ENCODE measurements around the gene AKIP1. TPM values are rescaled to one million over a fixed set of nuclear protein-coding genes. Genes with fewer than 3 reads are reported as not detected.

Gene AKIP1
- total RNA-seq, 2 experiments from 2014 or later, result 29.8 to 34.9 TPM

GRCh38 chr11:8947230-8947943, 36.4 kb downstream of the AKIP1 start:
- Mint-ChIP-seq H3K27ac (no peak overlapping the region), H3K27me3 (peaks cover 17% of the 10 kb centered on the region), H3K4me3 (no peak overlapping the region), H3K4me1 (peaks cover 4% of the 10 kb centered on the region), H3K9me3 (ENCODE audit: low read depth) (no peaks in the 10 kb centered on the region), H3K36me3 (peaks cover 28% of the 10 kb centered on the region)
- ATAC-seq, result no peak
- DNase-seq, result no peak
- CTCF ChIA-PET, result interaction anchor here (1.2 to 3.0 kb wide), 3 partner anchors 12 to 32 kb away, joined by 3 to 11 read pairs (median 4); no protein-coding TSS in a partner anchor

DNA sequence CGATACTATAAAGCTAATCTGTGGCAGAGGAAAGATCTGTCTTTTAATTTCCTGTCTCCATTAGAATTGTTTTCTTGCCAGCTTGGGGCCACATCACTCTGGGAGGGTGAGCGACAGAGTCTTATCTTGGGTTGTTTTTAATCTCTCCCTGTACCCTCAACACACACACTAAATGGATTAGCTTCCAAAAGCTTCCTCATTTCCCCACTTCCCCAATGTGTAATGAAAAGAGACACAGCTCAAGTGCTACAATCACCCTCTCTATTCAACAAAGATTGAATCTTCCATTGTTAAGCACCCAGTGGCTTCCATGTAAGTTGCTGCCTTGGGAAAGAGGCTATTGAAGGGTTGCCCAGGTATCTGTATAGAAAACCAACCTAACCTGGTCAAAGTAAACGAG, 37.9 kb downstream of the AKIP1 start:
- Mint-ChIP-seq H3K27me3 (peaks cover 6% of the 10 kb centered on the region), H3K4me1 (peaks cover 4% of the 10 kb centered on the region), H3K9me3 (ENCODE audit: low read depth) (no peaks in the 10 kb centered on the region), H3K36me3 (peaks cover 38% of the 10 kb centered on the region), H3K4me3 (no peak overlapping the region), H3K27ac (no peak overlapping the region)
- CTCF ChIA-PET, result interaction anchor here (1.3 to 3.0 kb wide), 3 partner anchors 11 to 189 kb away, joined by 4 to 11 read pairs (median 5); no protein-coding TSS in a partner anchor
- ATAC-seq (no peak), DNase-seq (no peak)

- peaks cover 41% of the 10 kb centered on the region for H3K36me3 Mint-ChIP-seq
- peak; percentile 48 for DNase-seq
These were observed 45.9 kb downstream of the AKIP1 start for GRCh38 chr11:8956860-8957259.

DNA sequence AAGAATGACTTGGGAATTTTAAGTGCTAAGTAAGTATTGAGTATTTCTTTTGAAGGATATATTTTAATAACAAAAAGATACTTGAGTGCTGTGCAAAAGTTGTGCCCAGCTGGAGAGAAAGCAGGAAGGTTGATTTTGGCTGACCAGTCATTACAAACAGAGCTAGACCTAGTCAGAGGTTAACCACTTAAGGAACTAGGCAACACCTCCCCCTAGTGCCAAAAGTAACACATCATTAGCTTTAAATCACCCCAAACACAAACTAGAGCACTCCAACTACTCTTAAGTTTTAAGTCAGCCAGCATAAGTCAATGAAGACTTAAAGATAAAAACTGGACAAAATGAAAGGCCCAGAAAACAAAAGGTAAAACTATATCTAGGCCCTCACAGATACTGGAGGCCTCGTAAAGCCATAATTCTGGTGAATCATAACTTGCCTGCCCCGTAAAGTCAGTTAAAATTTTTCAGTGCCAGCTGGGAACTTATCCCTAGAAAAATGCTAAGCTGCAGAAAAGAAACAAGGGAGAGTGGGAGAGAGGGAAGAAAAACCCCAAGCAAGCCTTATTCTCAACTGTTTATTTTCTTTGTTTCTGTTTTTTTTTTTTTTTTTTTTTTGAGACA, 48.7 kb downstream of the AKIP1 start:
- H3K27ac Mint-ChIP-seq, result no peak overlapping the region
- H3K4me1 Mint-ChIP-seq, result peaks cover 46% of the 10 kb centered on the region
- ATAC-seq (peak; percentile 13), DNase-seq (peak; percentile 57)
- no peaks in the 10 kb centered on the region for H3K9me3 Mint-ChIP-seq (ENCODE audit: low read depth)
- H3K4me3 Mint-ChIP-seq, result no peak overlapping the region
- H3K27me3 Mint-ChIP-seq, result no peaks in the 10 kb centered on the region
- peaks cover 26% of the 10 kb centered on the region for H3K36me3 Mint-ChIP-seq
- CTCF ChIA-PET, result interaction anchor here (0.7 to 7.2 kb wide), 27 partner anchors 9 to 427 kb away, joined by 3 to 107 read pairs (median 5); partner anchors contain the start of genes AKIP1, NRIP3, RPL27A and TRIM66

More at GRCh38 chr11:8956860-8957259, 45.9 kb downstream of the AKIP1 start:
- CTCF ChIA-PET, result interaction anchor here (0.9 to 7.2 kb wide), 2 partner anchors 9 to 43 kb away, joined by 3 to 107 read pairs; partner anchors contain the start of gene AKIP1
- Mint-ChIP-seq H3K9me3 (ENCODE audit: low read depth) (no peaks in the 10 kb centered on the region), H3K27ac (no peak overlapping the region), H3K4me1 (peaks cover 35% of the 10 kb centered on the region), H3K4me3 (no peak overlapping the region), H3K27me3 (no peaks in the 10 kb centered on the region)
- peak; percentile 47 for ATAC-seq

- ATAC-seq (no peak), DNase-seq (no peak)
- peaks cover 14% of the 10 kb centered on the region for H3K36me3 Mint-ChIP-seq
- peak overlapping the region; percentile 44 for H3K27ac Mint-ChIP-seq
- no peaks in the 10 kb centered on the region for H3K9me3 Mint-ChIP-seq (ENCODE audit: low read depth)
- peaks cover 52% of the 10 kb centered on the region for H3K4me1 Mint-ChIP-seq
- CTCF ChIA-PET, result interaction anchor here (0.6 to 7.2 kb wide), 3 partner anchors 48 to 493 kb away, joined by 3 to 107 read pairs (median 11); partner anchors contain the start of gene AKIP1
- H3K4me3 Mint-ChIP-seq, result no peak overlapping the region
- no peaks in the 10 kb centered on the region for H3K27me3 Mint-ChIP-seq
These were observed 50.4 kb downstream of the AKIP1 start for GRCh38 chr11:8961401-8961800.

- Mint-ChIP-seq H3K27ac (peak overlapping the region; percentile 56), H3K4me1 (peaks cover 40% of the 10 kb centered on the region), H3K4me3 (peak overlapping the region; percentile 98), H3K27me3 (no peaks in the 10 kb centered on the region), H3K9me3 (ENCODE audit: low read depth) (no peaks in the 10 kb centered on the region), H3K36me3 (peaks cover 6% of the 10 kb centered on the region)
- ATAC-seq (no peak), DNase-seq (no peak)
- CTCF ChIA-PET, result interaction anchor here (1.5 to 2.4 kb wide), 3 partner anchors 48 to 274 kb away, joined by 4 to 19 read pairs (median 8); no protein-coding TSS in a partner anchor
These were observed 51.9 kb downstream of the AKIP1 start for GRCh38 chr11:8962841-8963240.

DNA sequence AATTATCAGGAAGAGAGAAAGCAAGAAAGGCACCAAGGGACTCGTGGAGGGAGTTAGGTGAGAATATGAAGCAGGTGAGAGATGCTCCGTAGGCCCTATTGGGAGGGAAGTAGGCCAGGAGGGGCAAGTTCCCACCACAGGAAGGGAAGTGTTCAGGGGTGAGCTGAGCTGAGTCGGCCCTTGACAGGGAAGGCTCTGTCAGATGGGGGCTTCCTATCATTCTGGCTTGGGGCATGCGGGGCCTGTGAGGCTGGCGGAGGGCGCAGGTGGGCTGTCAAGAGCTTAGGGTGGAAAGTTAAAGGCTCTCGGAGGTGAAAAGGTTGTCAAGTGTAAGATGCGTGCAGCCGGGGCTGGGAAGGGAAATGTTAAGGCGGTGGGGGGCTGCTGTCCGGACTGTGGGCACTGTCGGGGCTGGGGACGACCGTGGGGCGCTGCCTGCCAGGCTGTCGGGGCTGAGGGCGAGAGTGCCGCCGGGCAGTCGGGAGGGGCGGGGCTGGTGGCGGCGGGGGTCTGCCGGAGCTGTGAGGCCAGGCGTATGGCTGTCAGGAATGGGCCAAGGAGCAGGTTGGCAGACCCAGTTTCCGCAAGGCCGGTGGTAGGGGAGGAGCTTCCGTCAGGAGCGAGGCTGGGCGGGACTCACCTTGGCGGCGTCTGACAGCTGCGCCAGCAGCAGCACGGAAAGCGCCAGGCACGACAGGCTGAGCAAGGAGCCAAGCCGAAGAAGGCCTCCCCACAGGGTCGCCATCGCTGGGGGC, 52.8 kb downstream of the AKIP1 start:
- DNase-seq (peak; percentile 90), ATAC-seq (peak; percentile 82)
- Mint-ChIP-seq H3K4me3 (peak overlapping the region; percentile 98), H3K27ac (peak overlapping the region; percentile 97), H3K4me1 (peaks cover 40% of the 10 kb centered on the region), H3K9me3 (ENCODE audit: low read depth) (no peaks in the 10 kb centered on the region), H3K36me3 (peaks cover 6% of the 10 kb centered on the region), H3K27me3 (no peaks in the 10 kb centered on the region)
- CTCF ChIA-PET, result interaction anchor here (0.6 to 2.4 kb wide), 11 partner anchors 24 to 977 kb away, joined by 3 to 19 read pairs (median 4); partner anchors contain the start of gene EIF3F

- H3K4me1 Mint-ChIP-seq, result peaks cover 32% of the 10 kb centered on the region
- peak; percentile 92 for DNase-seq
- no peaks in the 10 kb centered on the region for H3K9me3 Mint-ChIP-seq (ENCODE audit: low read depth)
- H3K4me3 Mint-ChIP-seq, result peak within 1 kb of the TSS; percentile 98
- H3K27me3 Mint-ChIP-seq, result no peaks in the 10 kb centered on the region
- CTCF ChIA-PET, result interaction anchor here (0.9 to 2.4 kb wide), 10 partner anchors 23 to 977 kb away, joined by 3 to 19 read pairs (median 4); partner anchors contain the start of gene EIF3F
- ATAC-seq, result peak; percentile 89
- H3K27ac Mint-ChIP-seq, result peak within 1 kb of the TSS; percentile 97
- H3K36me3 Mint-ChIP-seq, result peaks cover 4% of the 10 kb centered on the region
These were observed 53.6 kb downstream of the AKIP1 start, which contains the start of gene TMEM9B for GRCh38 chr11:8964324-8965320. Gene TMEM9B, minus strand, starts transcription at chr11:8964442. Its CDS starts 129 bp downstream, at chr11:8964313.

GRCh38 chr11:8967184-8967583, 56.2 kb downstream of the AKIP1 start:
- H3K4me3 Mint-ChIP-seq, result no peak overlapping the region
- no peaks in the 10 kb centered on the region for H3K9me3 Mint-ChIP-seq (ENCODE audit: low read depth)
- CTCF ChIA-PET, result no interaction called here
- peaks cover 24% of the 10 kb centered on the region for H3K4me1 Mint-ChIP-seq
- DNase-seq (no peak), ATAC-seq (no peak)
- peaks cover 2% of the 10 kb centered on the region for H3K36me3 Mint-ChIP-seq
- no peak overlapping the region for H3K27ac Mint-ChIP-seq
- no peaks in the 10 kb centered on the region for H3K27me3 Mint-ChIP-seq

All from activated CD8-positive, alpha-beta memory T cell treated with anti-CD3 and anti-CD28 coated beads, Interleukin-2, amount 10 ng/mL, durations not matched to agents 7 days and 5 days (primary cell).